NCI-H2107 treated with DMSO at 0.1 percent for 48 hours (cell line): ENCODE data around the gene UBAC1.
A peak's percentile ranks its signal among the peaks of the same experiment; 100 is the strongest.
"Not testable (repeated sequence)": the region's sequence is repeated elsewhere in the genome, so short reads cannot be mapped to it uniquely, and the experiment has no call there.

ENCODE experiments used
- DNase-seq: peaks from one replicate; lab custom pipeline; 2025; ENCODE audit not compliant: unreplicated experiment; lab: John Stamatoyannopoulos, UW

Gene UBAC1

GRCh38 chr9:135961811-135962695, 880 bp upstream of the UBAC1 start:
- no peak for DNase-seq

- DNase-seq, result no peak
These were observed 529 bp downstream of the UBAC1 start for GRCh38 chr9:135960411-135961276.

DNA sequence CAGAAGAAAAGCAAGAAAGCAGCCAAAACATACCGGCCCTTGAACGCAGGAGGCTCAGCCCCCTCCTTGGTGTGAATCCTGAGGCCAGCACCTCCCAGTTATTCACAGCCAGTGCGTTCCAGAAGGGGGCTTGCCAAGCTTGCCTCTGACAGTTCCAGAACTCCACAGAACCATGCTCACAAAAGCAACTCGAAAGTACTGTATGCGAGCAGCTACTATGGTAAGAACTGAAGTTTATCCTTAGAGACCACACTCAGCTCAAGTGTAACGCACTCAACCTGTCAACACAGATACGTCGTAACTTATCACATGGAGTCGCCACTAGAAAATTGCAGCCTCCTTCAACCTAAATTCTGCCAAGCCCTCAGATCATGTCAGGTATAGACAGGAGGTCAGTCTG, 1.4 kb downstream of the UBAC1 start:
- no peak for DNase-seq

DNA sequence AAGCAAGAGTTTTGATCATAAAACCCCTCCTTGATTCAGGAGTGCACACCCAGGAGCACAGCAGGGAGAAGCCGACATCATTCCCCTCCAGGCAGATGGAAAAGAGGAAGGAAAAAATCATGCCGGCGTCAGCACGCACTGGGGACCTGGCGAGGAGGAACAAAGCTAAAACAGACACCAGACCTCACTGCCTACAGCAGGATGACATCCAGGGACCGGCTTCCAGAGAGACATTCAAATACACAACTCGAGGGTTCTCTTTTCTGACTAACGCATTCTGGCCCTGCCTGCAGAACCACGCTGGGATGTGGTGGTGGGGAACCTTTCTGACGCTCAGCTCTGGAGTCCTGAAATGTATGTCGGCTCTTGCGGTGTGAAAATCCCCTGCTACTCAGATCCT, 2.7 kb downstream of the UBAC1 start:
- DNase-seq, result no peak

- DNase-seq, result no peak
These were observed 3.7 kb downstream of the UBAC1 start for GRCh38 chr9:135957431-135957830.

DNA sequence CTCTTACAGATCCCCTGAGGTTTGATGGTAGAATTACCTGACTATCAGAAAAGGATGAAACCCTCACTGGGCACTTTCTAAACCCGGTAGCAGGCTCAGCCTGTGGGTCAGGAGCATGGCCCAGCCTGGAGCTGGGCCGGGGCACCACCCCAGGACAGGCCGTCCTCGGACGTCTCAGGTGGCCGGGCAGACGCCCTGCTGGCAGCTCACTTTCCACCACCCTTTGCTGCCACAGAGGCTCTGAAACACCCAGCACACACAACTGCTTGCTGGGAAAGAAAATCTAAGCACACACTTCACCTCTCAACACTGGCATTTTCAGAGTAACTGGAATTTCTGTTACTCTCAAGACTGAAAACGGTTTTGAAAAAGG, 4.4 kb downstream of the UBAC1 start:
- DNase-seq, result no peak

- DNase-seq, result no peak
These were observed 5.0 kb downstream of the UBAC1 start for GRCh38 chr9:135955934-135956801.

GRCh38 chr9:135952664-135953206, 8.4 kb downstream of the UBAC1 start:
- no peak for DNase-seq

DNA sequence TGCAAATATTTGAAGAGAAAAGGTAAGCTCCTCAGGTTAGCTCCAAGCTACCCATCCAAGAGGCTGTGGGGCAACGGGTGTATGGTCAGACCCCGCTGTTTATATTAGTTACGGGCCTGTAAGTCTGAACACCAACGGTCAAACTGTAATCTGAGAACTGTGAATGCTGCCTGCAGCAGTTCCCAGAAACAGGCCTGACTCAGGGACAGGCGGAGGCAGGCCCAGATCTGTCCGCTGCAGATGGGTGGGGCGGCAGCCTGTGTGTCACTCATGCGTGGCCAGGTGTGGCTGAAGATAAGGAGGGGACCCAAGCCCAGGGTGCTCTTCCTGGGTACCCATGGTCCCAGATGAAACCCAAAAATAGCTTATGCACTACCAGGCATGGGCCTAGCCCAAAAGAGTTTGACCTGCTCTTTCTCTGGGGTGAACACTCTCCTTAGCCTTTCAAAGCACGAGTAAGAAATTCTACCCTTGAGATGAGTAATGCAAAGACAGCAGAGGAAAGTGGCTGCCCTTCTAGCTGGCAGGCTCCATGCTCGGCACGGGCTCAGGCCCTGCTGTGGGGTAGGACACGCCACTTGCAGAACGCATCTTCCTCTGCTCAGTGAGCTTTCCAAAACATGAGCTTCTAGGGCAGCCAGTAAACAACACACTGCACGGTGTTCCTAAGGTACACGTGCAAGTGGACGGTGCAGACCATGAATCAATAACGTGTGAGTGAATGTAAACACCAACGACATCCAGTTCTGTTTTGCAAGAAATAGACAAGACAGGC, 9.1 kb downstream of the UBAC1 start:
- DNase-seq, result peak; percentile 86

DNA sequence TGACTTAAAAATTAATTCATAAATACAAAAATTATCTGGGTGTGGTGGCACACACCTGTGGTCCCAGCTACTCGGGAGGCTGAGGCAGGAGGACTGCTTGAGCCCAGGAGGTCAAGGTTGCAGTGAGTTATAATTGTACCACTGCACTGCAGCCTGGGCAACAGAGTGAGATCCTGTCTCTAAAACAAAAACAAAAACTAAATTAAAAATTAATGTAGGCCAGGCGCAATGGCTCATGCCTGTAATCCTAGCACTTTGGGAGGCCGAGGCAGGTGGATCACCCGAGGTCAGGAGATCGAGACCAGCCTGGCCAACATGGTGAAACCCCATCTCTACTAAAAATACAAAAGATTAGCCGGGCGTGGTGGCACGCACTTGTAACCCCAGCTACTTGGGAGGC, 9.9 kb downstream of the UBAC1 start:
- DNase-seq, result not testable (repeated sequence)

- DNase-seq, result not testable (repeated sequence)
These were observed 10.3 kb downstream of the UBAC1 start for GRCh38 chr9:135950841-135951240.

- DNase-seq, result no peak
These were observed 11.0 kb downstream of the UBAC1 start for GRCh38 chr9:135950135-135950682.

DNA sequence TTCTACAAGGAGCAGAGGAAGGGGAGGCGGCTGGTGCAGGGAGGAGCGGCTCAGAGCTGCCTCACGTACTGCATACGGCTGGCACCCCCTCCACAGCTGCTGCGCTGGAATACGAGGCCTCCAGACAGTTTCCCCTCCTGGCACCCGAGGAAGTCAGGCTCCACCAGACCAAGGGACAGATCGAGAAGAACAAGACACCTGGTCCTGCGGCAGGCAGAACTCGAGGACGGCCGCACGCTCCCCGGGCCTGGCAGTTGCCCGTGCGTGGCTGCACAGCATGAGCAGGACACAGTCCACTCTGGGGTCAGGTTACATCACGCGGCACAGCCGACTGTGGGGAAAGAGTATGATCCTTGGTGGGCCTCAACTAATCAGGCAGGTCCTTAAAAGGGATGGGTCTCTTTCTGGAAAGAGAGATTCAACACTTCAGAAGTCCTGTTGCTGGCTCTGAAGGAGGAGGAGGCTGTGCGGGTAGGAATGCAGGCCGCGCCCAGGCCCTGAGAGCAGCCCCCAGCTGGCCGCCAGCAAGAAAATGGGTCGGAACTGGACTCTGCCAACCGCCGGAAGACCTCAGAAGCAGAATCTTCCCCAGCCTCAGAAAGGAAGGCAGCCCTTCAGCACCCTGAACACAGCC, 11.6 kb downstream of the UBAC1 start:
- DNase-seq, result no peak

- DNase-seq, result no peak
These were observed 12.2 kb downstream of the UBAC1 start for GRCh38 chr9:135948968-135949367.

DNA sequence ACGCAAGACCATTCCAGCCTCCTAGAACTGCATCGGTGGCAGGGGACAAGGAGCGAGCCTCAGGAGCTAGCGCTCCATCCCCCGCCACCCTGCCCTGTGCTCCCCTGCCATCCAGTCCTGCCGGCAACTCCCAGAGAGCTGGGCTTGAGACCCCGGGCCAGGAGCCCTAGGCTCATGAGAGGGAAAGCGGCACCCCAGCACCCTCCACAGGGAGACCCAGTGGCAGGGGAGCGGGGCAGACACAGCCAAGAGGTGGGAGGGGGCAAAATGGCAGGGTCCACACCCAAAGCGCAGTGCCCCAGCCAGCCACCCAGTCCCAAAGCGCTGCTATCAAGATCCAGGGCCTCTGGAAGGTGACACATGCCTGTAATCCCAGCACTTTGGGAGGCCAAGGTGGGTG, 12.7 kb downstream of the UBAC1 start:
- DNase-seq, result no peak

GRCh38 chr9:135947582-135947981, 13.6 kb downstream of the UBAC1 start:
- DNase-seq, result no peak

GRCh38 chr9:135947105-135947504, 14.1 kb downstream of the UBAC1 start:
- not testable (repeated sequence) for DNase-seq

DNA sequence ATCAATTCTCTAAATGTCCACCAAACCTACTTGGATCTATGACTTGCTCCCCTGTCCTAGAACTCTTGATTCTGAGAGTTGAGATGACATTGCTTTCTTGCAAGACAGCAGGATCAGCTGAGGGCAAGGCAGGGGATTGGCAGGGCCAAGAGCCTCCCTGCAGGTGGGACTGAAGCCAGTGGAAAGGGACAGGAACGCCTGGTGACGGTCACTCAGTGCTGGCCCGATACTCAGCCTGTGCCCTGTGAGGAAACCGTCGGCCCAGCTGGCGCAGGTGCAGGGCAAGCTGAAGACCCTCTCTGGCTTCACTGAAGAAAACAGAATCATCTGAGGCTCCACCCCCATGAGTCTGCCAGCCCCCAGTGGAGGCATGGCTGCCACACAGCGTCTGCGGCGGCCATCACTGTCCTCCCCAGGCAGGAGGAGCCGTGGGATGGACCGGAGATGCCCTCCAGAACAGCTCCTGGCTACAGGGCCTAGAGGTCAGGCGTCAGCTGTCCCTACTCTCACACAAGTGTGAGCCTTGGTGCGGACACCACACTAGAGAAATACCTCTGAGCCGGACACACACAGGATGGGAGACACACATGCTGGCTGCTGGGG, 14.7 kb downstream of the UBAC1 start:
- no peak for DNase-seq

DNA sequence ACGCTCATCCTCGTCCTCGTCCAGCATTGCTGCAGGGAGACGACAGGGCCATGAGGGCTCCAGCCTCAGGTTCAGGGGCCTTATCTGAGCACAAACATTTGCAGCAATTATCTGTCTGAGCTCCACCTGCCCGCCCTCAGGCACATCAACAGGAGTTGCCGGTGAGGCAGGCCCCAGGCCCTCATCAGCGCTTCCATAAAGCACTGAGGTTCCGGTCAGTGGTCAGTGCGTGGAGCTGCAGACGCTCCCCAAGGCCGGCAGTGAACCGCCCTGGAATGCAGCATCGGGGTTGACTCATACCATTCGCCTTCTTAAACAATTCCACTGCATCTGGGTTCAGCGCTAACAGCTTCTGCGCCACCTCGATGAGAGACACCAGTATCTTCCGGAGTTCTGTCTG, 15.2 kb downstream of the UBAC1 start:
- no peak for DNase-seq
